IPS DF 19.7 (cell line): ENCODE data around the gene KLHL29.
A peak's percentile ranks its signal among the peaks of the same experiment; 100 is the strongest.

Source experiments
- DNase-seq: peaks from one replicate; pipeline ENCODE4 v3.0.0-alpha.2; 2013; ENCODE audit warnings: low read depth, low spot score

KLHL29 gene

DNA sequence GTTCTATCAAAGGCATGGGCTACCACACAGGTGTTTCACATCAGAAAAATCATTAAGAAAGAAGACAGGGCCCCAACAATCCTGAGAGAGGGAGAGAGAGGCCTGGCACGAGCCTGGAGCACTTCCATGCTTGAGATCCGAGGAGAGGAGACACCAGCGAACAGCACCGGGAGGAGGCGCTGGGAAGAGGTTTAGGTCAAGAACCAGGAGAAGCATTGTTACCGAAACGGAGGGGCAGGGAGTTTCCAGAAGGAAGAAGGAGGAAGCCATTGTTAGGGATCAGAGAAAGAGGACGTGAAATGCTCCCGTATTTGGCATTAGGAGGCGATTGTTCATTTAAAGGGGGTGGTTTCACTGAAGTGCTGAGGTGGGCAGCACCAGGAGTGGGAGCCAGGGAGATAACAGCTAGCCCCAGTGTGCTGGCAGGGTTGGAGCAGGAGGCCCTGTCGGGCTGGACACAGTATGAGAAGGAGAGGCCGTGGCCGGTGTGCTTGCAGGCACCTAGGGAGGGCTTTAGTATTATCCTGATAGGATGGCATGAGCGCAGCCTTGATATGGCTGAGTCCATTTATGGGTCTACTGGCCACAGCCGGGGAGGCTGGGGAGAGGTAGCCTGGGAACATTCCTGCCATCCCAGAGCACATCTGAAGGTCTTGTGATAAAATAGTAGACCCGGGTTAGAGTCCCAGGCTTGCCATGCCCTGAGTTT, 244.9 kb downstream of the KLHL29 start:
- no peak for DNase-seq

DNA sequence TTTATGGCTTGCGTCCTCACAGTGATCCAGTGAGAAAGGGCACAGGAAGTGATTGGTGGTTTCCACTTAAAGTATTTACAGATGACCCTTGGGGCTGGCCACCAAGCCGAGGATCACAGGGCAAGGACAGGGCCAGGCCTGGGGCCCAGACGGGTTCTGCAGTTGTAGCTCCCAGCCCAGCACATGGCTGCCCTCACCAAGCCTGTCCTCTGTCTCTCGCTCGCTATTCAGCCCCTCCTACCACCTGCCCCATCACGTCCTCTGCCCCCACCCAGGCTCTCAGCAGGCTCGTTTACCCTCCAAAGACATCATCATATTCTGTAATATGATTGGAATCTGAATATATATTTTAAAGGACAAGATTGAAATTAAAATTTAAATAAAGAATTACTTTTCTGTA, 246.0 kb downstream of the KLHL29 start:
- DNase-seq: no peak

DNA sequence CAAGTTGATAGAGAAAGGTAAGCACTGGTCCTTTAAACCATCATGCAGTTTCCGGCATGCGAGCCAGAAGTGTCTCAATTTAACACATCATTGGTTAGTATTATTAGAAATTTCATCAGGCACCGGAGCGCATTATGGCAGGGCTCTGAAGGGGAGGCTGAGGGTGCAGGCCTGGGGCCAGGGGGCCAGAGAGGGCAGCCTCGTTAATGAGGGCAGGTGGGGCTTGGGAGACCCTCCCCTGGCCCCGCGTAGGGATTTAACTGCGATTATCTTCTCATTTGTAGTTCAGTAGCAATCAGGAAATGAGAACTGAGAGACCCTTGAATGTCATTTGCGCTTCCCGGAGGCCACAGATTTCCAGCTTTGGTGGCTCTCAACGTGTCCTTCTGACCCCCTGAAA, 246.4 kb downstream of the KLHL29 start:
- DNase-seq: no peak

DNA sequence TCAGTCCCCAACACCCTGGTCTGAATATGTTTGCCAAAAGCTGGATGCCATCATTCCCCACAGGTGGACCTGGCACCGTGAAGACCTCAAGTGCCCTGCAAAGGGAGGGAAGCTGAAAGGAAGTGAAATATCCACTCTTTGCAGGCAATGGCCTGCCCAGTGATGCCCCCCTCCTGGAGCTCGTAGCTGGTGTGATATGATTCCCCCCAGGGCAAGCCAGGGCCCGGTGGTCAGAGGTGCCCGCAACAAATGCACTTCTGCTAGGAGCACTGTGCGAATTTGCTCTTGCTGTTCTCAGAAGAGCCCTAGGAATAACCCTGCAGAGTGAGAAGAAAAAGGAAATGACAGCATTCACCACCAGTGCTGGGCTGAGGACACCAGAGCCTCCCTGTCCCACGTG, 247.4 kb downstream of the KLHL29 start:
- DNase-seq: no peak

DNA sequence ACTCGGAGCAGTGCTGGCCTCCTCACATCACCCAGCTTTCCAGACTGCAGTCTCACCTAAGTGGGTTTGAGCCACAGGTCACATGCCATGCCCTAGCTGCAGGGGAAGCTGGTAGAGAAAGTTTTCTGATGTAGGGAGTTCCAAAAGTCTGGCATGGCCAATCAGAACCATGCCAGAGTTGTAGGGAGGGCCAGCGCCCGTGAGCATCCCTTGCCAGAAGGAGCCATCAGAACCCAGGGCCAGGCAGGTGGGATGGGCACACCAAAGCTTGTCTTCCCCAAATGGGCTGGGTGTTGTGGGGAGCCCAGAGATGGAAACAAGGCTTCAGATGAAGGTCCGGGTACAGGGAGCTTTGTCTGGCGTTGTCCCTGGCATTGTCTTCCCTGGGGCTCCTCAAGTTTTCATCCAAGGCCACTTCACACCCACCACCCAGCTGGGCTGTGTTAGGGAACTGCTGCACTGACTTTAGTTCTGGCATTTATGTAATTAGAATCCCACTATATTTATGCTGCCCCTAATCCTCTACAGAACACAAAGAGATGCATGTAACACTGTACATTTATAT, 247.9 kb downstream of the KLHL29 start:
- no peak for DNase-seq

DNA sequence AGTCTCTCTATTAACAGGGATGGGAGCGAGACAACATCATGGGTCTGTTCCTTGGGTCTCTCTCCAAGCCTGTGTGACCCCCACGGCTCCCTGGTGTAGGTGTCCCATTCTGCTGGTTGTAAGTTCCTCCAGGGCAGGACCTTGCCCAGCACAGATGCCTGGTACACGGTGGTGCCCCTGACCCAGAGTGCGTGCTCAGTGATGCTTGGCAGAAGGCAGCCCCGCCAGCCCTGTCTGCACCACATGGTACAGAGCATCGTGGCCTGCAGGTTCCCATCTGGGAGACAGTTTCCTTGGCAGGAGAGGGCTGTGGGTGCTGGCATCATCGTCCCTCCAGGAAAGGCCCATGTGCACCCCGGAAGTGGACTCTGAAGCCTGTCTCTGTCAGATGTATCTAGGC, 249.0 kb downstream of the KLHL29 start:
- DNase-seq: no peak

DNA sequence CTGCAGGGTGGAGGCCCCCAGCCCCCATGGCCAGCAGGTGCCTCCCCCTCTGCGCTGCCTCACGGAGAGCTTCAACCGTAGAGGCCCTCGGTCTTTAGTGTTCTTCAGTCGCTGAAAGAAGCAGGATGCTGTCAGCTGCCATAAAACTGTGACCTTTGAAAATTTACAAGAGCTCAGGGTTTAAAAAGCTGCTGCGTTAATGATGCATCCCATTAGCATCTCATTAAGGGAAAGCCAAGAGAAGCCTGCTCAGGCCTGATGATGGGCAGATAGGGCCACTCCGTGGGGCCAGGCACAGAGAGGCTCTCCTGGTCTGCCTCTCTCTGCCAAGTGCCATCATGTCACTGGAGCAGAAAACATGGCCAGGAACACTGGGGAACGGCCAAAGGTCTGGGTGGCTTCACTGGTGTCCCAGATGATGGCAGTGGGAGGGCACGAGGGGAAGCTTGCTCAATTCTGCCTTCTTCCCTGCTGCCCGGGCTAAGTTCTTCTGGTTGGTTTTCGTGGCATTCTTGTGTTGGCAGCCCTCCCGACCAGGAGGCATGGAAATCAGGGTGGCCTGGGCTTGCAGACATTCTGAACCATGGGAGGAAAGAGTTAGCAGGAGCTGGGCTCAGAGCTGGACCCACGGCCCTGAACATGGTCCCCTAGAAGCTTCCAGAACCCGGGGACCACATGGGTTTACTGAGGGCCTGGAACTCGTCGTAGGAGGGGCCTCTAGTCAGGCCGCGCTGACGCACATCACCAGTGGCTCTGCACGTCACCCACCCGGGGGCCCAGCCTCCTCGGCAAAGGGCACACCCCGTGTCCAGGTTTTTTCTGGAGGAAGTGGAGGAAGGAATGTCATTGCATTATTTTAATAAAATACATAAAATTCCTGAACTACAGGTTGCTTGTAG, 250.7 kb downstream of the KLHL29 start:
- DNase-seq: no peak

DNA sequence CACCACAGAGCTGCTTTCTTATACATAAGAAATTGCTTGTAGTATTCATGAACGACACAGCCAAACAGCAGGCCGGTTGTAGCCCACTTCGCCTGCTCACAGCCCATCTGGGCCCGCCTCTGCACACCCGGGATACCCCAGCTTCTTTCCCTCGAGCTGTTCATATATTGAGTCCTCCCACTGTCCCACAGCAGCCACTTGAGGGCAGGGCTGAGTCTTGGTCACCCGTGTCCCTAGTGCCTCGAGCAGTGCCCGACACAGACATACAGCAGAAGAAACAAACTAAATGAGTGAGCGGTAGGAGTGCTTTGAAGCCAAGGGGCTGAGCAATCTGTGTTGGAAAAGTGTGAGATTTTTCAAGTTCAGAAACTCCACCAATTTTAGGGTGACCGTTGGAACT, 251.4 kb downstream of the KLHL29 start:
- DNase-seq: peak; percentile 20

DNA sequence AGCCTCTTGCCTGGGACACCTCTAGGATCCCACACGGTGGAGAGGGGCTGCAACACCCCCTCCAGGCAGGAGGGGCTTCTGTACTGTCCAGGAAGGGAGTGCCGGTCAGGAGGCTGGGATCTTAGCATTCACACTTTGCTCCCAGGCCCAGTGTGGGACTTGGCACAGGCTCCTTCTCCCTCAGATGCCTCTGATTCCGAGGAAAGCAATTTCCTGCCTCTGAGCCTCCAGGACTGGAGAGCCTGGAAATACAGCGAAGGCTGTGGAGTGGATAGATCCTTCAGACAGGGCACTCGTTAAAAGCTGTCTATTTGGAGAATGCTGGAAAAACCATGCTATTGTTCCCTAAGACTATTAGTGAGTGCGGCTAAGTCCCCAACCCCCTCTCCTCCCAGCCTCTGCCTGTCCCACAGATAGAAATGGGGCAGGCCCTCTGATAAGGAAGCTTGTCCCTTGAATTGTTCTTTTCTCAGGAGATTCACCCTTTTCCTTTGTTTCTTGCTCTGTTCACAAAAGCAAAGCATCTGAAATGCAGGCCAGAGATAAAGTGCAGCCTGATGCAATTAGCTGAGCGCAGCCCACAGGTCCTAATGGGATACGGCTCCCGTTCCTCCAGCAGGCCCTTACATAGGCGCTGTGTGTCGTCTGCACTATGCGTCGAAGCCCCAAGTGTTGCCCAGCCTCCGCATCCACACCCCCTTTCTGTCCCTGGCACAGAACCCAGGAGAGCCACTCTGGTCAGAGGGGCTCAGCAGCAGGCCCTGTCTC, 252.2 kb downstream of the KLHL29 start:
- DNase-seq: no peak

DNA sequence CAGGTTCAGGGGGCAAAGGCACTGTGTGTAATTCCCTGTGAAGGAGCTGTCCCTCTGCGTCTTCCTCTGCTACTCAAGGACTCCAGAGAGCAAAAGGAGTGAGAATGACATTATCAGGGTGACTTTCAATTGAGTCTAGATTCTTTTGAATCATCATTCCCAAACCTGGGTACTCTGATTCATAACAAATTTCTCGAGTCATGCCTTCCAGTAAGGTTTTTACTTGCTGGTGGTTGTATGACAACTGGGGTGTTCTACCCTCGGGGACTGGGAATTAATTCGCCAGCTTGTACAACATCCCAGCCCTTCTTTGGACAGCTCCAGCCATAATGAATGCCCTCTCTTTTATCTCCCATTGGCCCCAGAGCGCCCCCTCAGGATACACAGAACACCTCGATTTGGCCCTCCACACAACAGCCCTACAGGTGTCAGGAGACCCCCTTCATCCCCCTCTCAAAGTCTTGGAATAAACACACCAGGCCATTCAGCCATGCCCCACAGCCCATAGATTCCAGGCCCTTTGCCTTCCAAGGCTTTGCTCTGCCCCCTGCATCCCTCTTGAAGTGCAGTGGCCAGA, 254.5 kb downstream of the KLHL29 start:
- no peak for DNase-seq

DNA sequence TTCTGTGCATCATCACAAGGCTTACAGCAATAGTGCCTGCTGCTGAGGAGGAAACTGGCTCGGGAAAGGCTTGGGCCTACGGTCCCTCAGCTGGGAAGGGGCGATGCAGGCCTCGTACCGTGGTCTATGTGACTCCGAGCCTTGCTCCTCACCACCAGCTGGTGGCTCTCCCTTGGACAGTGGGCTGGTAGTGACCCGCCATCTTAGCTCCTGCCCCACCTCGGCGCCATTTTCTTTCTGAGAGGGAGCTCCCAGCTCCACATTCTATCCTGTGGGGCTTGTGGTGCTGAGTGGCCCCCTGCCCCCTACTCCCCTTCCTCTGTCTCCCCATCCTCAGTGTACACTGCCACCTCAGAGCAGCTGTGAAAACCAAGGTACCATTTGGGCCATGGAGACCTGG, 255.7 kb downstream of the KLHL29 start:
- DNase-seq: no peak

DNA sequence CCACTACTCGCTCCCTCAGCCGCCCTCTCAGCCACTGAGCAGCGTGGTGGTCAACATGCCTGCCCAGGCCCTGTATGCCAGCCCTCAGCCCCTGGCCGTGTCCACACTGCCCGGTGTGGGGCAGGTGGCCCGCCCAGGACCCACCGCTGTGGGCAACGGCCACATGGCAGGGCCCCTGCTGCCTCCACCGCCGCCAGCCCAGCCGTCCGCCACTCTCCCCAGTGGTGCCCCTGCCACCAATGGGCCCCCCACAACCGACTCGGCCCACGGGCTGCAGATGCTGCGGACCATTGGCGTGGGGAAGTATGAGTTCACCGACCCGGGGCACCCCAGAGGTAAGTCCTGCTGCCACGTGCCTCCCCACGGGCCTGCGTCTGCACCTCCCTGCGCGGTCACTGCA, 257.5 kb downstream of the KLHL29 start:
- no peak for DNase-seq

DNA sequence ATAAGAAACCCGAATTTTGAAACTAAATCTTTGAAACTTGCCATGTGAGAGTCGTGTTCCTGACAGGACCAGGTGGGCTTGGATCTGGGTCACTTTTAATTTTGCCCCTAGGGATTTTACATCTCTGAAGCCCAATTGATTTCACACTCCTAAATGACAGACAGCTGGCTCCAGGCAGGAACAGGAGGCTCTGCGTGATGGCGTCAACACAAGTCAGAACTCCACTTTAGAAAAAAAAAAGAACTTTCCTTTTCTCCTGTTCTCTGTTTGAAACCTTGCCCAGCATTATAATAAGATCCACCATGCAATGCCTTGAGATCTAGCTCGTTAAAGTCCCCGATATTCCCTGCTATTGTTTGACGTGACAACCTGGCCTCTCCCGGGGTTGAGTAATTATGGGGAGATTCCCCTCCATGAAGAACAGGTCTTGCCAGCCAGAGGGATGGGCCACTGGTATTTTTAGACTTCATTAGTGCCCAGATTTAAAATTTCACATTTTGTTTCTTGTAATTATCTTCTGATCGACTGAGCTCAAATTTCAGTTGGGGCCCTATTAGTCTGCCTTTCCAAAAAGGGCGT, 260.3 kb downstream of the KLHL29 start:
- no peak for DNase-seq

DNA sequence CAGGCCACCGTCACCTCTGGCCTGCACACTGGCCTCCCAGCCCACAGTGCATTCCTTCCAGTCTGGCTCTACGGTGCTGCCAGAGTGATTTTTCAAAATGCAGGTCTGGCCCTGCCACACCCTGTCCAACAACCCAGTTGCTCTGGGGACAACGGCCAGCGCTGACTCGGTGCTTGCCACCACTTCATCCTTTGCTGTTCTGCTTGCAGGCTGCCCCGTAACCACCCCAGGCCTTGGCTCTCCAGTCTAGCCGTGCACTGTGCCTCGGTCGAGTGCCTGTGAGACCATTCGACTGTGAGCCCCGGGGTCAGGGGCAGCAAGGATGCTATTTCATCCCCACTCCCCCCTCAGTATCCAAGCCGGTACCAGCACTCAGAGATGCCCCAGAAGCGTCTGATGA, 262.6 kb downstream of the KLHL29 start:
- DNase-seq: no peak

DNA sequence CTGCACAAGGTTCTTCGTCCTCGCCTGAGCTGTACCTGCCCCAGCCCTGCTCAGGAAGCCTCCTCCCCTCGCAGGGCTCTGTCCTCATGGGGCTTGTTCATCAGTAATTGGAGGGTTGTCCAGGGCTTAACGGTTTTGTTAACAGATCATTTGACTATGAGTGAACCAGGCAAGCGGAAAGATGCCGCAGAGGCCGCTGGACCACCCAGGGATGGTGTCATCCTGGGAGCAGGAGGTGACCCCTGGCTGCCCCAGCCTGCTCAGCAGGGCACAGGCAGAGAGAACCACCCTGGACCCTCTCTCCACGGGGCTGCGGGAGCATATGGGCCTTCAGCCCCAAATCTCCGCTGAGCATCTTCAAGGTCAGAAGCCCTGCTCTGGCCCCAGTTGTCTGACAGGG, 264.3 kb downstream of the KLHL29 start:
- DNase-seq: no peak

DNA sequence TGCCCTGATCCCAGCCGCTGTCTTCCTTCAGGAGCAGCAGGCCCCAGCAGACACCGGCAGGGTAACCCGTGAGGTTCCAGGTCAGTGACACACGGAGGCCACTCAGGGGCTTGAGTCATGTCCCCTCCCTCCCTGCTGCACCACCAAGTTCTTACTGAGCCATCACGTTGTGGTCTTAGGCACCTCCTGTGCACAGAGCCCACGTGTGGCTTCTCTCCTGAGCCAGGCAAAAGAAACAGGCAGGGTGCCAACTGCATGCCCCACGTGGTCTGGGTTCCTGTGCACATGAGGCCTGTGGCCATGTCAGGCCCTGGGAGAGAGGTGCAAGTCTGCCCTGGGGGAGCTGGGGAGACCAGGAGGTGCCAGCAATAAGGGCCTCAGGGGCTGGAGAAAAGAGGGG, 264.8 kb downstream of the KLHL29 start:
- DNase-seq: no peak

DNA sequence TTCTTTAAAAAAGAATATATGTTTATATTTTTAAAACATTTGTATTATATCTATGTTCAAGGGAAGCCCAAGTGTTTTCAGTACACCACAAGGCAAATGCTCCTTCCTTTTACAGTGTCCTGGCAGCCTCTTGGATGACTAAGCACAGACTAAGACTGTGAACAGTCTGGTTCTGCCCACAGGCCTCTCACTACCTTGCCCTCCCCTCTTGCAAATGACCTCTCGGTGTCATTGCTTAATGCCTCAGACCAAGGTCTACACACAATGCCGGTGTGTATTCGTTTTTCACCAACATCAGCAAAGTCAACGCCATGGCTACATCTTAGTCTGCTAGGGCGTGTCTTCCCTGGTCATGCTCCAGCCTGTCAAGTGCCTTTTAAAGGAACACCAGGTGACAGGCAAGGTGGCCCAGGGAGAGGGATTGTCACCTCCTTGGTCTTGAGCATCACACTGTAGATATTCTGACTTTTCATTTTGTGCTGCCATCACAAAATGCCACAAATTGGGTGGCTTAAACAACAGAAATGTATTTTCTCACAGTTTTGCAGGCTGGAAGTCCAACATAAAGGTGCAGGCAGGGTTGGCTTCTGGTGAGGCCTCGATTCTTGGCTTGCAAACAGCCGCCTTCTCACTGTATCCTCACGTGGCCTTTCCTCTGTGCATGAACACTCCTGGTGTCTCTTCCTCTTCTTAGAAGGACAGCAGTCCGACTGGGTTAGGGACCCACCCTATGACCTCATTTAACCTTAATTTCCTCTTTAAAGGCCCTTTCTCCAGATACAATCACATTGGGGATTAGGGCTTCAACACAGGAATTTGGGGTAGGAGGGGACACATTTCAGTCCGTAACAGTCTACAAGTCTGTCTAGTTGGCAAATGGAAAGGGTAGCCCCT, 266.5 kb downstream of the KLHL29 start:
- DNase-seq: no peak

DNA sequence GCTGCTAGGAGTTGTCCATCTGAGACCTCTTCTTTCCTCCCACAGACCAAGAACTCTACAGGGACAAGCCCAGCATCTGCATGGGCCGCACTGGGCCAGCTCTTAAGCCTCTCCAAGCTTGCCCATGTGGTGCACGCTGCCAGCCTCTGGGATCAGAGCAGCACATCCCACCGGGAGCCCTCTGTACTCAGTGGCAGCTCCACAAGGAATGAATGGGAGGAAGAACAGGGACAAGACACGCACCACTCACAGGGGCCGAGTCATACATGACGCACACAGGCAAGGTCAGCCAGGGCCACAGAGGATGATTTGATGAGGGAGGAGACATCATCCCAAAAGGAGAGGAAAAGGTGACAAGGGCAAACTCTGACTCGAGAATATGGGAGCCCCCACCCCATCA, 268.3 kb downstream of the KLHL29 start:
- no peak for DNase-seq

DNA sequence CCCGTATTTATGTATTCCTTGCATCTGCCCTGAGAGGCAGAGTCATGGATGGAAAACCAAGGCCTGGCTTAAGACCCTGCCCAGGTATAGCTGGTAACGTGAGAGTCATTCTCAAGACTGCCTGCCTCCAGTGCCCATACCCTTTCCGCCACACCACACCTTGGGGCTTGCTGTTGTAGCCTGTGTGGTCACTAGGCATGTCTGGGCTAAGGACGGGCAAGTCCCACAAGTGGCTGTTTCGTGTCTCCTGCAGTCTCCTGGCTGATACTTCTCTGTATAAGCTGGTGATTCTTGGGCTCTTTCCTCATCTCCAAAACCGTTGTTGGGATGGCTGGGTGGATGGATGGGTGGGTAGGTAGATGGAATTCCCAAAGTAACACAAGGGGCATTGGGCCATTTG, 269.8 kb downstream of the KLHL29 start:
- DNase-seq: no peak

DNA sequence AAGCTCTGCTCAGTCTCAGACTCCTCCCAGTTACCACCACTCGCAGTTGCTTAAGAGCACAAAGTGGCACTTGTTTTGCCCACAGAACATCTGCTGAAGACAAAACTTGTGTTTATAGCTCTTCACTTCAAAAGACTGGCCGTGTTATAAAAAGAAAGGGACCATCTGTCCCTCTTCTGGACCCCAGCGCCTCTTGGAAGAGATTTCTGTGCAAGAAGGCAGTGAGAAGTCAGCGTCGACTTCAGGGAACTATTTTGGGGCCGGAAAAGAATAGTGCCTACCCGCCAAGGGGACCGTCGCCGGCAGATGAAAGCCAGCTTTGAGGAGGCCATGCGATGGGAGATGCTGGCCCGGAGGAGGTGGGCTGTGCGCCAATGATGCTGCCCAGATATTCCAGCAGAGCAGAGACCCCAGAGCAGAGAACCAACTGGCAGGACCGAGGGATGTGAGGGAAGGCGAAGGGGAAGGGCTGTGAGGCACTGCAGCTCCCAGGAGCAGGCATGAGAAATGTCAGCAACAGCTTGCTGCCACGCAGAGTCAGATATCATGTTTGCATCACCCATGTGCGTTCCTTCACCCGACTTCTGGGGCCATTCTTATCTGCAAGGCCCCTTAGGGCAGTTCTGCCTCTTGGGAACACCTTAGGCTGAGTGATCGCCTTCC, 271.1 kb downstream of the KLHL29 start:
- DNase-seq: no peak
